H1 (cell line): ENCODE data around the gene KCNH8. TPM values are rescaled to one million over a fixed set of nuclear protein-coding genes. Genes with fewer than 3 reads are reported as not detected.

ENCODE experiments used
- CTCF ChIA-PET: fragments of 300-600 bp; sonication (Branson Sonifier 250); formaldehyde crosslinking; loops from one replicate; lab custom pipeline; 2021; ENCODE audit not compliant: partially characterized antibody; lab: Charles Lee
- POLR2A ChIA-PET: fragments of 300-600 bp; sonication (Branson Sonifier 250); formaldehyde crosslinking; loops from one replicate; lab custom pipeline; 2021; ENCODE audit warnings: inconsistent platforms; ENCODE audit not compliant: partially characterized antibody; lab: Charles Lee
- DNase-seq, 2 experiments: peaks; one replicate each; pipeline versions ENCODE4 v3.0.0 to v3.0.0-alpha.2; 2010 to 2022; ENCODE audit warnings: low spot score in 2 of 2, low read depth in 1 of 2, mixed read lengths in 1 of 2
- FAIRE-seq: peaks from 2 replicates; lab custom pipeline; 2011; peaks lifted over from hg19 to GRCh38; lab: Jason Lieb, UNC
- H2AFZ ChIP-seq: 2 replicates; pipeline ENCODE4 v1.8.1; 2012; ENCODE audit warnings: low read length, inconsistent platforms
- H2AK5ac ChIP-seq: 2 replicates; pipeline ENCODE4 v1.6.1; 2013; ENCODE audit warnings: low read depth, low read length
- H2BK120ac ChIP-seq: replicated peaks from 2 replicates; pipeline ENCODE3; 2013; ENCODE audit warnings: low read depth, low read length, inconsistent platforms
- H2BK12ac ChIP-seq: 2 replicates; pipeline ENCODE4 v1.6.1; 2013; ENCODE audit warnings: low read depth, low read length
- H2BK15ac ChIP-seq: 2 replicates; pipeline ENCODE4 v1.6.1; 2013; ENCODE audit warnings: low read length
- H2BK20ac ChIP-seq: 2 replicates; pipeline ENCODE4 v1.6.1; 2013; ENCODE audit warnings: low read length
- H2BK5ac ChIP-seq: 2 replicates; pipeline ENCODE4 v1.6.1; 2013; ENCODE audit warnings: low read depth, low read length
- H3K14ac ChIP-seq: 2 replicates; pipeline ENCODE4 v1.6.1; 2013; ENCODE audit warnings: inconsistent platforms; ENCODE audit not compliant: insufficient read length
- H3K18ac ChIP-seq: 2 replicates; pipeline ENCODE4 v1.6.1; 2013; ENCODE audit warnings: low read length; ENCODE audit errors: extremely low read depth
- H3K23ac ChIP-seq: 2 replicates; pipeline ENCODE4 v1.6.1; 2013; ENCODE audit warnings: inconsistent platforms; ENCODE audit not compliant: insufficient read length
- H3K23me2 ChIP-seq: 2 replicates; pipeline ENCODE4 v1.6.1; 2013; ENCODE audit warnings: low read depth, low read length
- H3K27ac ChIP-seq: 2 replicates; pipeline ENCODE4 v1.6.1; 2011; ENCODE audit warnings: low read depth, low read length, inconsistent platforms
- H3K27me3 ChIP-seq, 4 experiments: replicated peaks in 1 of 4; 1 replicate in 1 of 4; 2 replicates in 3 of 4; pipeline versions ENCODE4 v1.6.1 to v1.8.1; 2011 to 2013; ENCODE audit warnings: low read length in 3 of 4, mild to moderate bottlenecking in 3 of 4, inconsistent platforms in 2 of 4, mixed read lengths in 2 of 4, moderate library complexity in 1 of 4; ENCODE audit not compliant: control insufficient read depth in 3 of 4, insufficient read depth in 3 of 4; ENCODE audit errors: extremely low read depth in 1 of 4
- H3K36me3 ChIP-seq, 4 experiments: 2 replicates each; pipeline versions ENCODE4 v1.6.1 to v1.8.1; 2011 to 2013; ENCODE audit warnings: mild to moderate bottlenecking in 4 of 4, low read length in 3 of 4, moderate library complexity in 2 of 4, control low read depth in 1 of 4, inconsistent platforms in 1 of 4; ENCODE audit not compliant: insufficient read depth in 4 of 4, control insufficient read depth in 2 of 4
- H3K4ac ChIP-seq: replicated peaks from 2 replicates; pipeline ENCODE3; 2013; ENCODE audit warnings: low read length, low read depth, mixed read lengths, inconsistent platforms; ENCODE audit not compliant: insufficient read length
- H3K4me1 ChIP-seq, 4 experiments: replicated peaks in 1 of 4; 1 replicate in 1 of 4; 2 replicates in 3 of 4; pipeline versions ENCODE4 v1.6.1 to v1.8.1; 2011 to 2013; ENCODE audit warnings: low read length in 3 of 4, inconsistent platforms in 2 of 4, mixed read lengths in 1 of 4; ENCODE audit not compliant: insufficient read depth in 4 of 4, control insufficient read depth in 3 of 4
- H3K4me2 ChIP-seq, 2 experiments: 2 replicates each; pipeline versions ENCODE4 v1.6.1 to v1.8.1; 2011 to 2013; ENCODE audit warnings: low read depth in 2 of 2, low read length in 2 of 2, control low read depth in 1 of 2, inconsistent platforms in 1 of 2, mild to moderate bottlenecking in 1 of 2; ENCODE audit not compliant: insufficient read depth in 1 of 2
- H3K4me3 ChIP-seq, 4 experiments: fragments of 200-600, 300-600 bp in 1 of 4; sonication (generic), shearing (Covaris generic), sonication (Bioruptor Twin) in 1 of 4; 2 replicates each; pipeline versions ENCODE4 v1.5.1 to v1.8.1; 2011 to 2016; ENCODE audit warnings: low read length in 4 of 4, low read depth in 3 of 4, control low read depth in 2 of 4, inconsistent platforms in 2 of 4, mild to moderate bottlenecking in 2 of 4, mixed read lengths in 1 of 4, moderate library complexity in 1 of 4; ENCODE audit not compliant: insufficient read depth in 2 of 4; ENCODE audit errors: extremely low read depth in 1 of 4
- H3K56ac ChIP-seq: replicated peaks from 2 replicates; pipeline ENCODE3; 2013; ENCODE audit warnings: low read depth, mild to moderate bottlenecking, mixed read lengths, low read length, inconsistent platforms; ENCODE audit not compliant: insufficient read length
- H3K79me1 ChIP-seq: 2 replicates; pipeline ENCODE4 v1.6.1; 2013; ENCODE audit warnings: low read depth, low read length, control low read depth
- H3K79me2 ChIP-seq, 2 experiments: 2 replicates each; pipeline versions ENCODE4 v1.6.1 to v1.8.1; 2012 to 2013; ENCODE audit warnings: low read length in 2 of 2, mild to moderate bottlenecking in 2 of 2, inconsistent platforms in 1 of 2; ENCODE audit not compliant: insufficient read depth in 2 of 2, control insufficient read depth in 1 of 2
- H3K9ac ChIP-seq, 4 experiments: replicated peaks in 1 of 4; 1 replicate in 1 of 4; 2 replicates in 3 of 4; pipeline versions ENCODE4 v1.6.1 to v1.8.1; 2011 to 2013; ENCODE audit warnings: low read depth in 3 of 4, low read length in 3 of 4, control low read depth in 2 of 4, mild to moderate bottlenecking in 2 of 4, moderate library complexity in 2 of 4, inconsistent platforms in 1 of 4; ENCODE audit errors: extremely low read depth in 1 of 4
- H3K9me3 ChIP-seq, 2 experiments: 2 replicates each; pipeline versions ENCODE4 v1.6.1 to v1.8.1; 2012 to 2013; ENCODE audit warnings: mild to moderate bottlenecking in 2 of 2, moderate library complexity in 2 of 2, control low read depth in 1 of 2, inconsistent platforms in 1 of 2, low read depth in 1 of 2, low read length in 1 of 2, mixed read lengths in 1 of 2; ENCODE audit not compliant: insufficient read depth in 2 of 2
- H4K20me1 ChIP-seq, 2 experiments: replicated peaks in 1 of 2; 2 replicates each; pipeline versions ENCODE3 to v1.8.1; 2011 to 2013; ENCODE audit warnings: inconsistent platforms in 2 of 2, low read length in 2 of 2, mild to moderate bottlenecking in 1 of 2; ENCODE audit not compliant: insufficient read depth in 2 of 2, control insufficient read depth in 1 of 2
- H4K5ac ChIP-seq: 2 replicates; pipeline ENCODE4 v1.6.1; 2013; ENCODE audit warnings: low read length, low read depth, mixed read lengths, inconsistent platforms; ENCODE audit not compliant: insufficient read length
- H4K8ac ChIP-seq: 2 replicates; pipeline ENCODE4 v1.8.0; 2013; ENCODE audit warnings: mild to moderate bottlenecking, moderate library complexity, low read length, inconsistent platforms; ENCODE audit not compliant: insufficient read depth; ENCODE audit errors: extremely low read depth
- H4K91ac ChIP-seq: replicated peaks from 2 replicates; pipeline ENCODE3; 2013; ENCODE audit warnings: low read length, mixed read lengths, inconsistent platforms; ENCODE audit not compliant: insufficient read length
- CTBP2 ChIP-seq: IDR thresholded peaks from 2 replicates; pipeline ENCODE4 v1.7.0; 2011; ENCODE audit warnings: borderline replicate concordance, mild to moderate bottlenecking, moderate library complexity, mixed read lengths, low read length; ENCODE audit not compliant: insufficient read depth, insufficient read length
- E2F6 ChIP-seq: IDR thresholded peaks from 2 replicates; pipeline ENCODE4 v1.6.1; 2012; ENCODE audit warnings: inconsistent platforms
- EGR1 ChIP-seq: IDR thresholded peaks from 2 replicates; pipeline ENCODE4 v1.6.1; 2011; ENCODE audit warnings: low read depth, low read length, borderline replicate concordance
- GTF2F1 ChIP-seq: IDR thresholded peaks from 2 replicates; pipeline ENCODE4 v1.6.1; 2012; ENCODE audit warnings: low read depth, low read length, improper control_type of control experiment, borderline replicate concordance
- HDAC2 ChIP-seq, 2 experiments: fragments of 300-600 bp in 1 of 2; sonication (generic) in 1 of 2; IDR thresholded peaks; 2 replicates each; pipeline ENCODE4 v1.6.1; 2011 to 2012; ENCODE audit warnings: low read depth in 2 of 2, low read length in 2 of 2, mild to moderate bottlenecking in 2 of 2, moderate library complexity in 2 of 2, borderline replicate concordance in 1 of 2, inconsistent platforms in 1 of 2
- KDM5A ChIP-seq: fragments of 200-600 bp; IDR thresholded peaks from 2 replicates; pipeline ENCODE4 v1.7.1; 2012; ENCODE audit warnings: mild to moderate bottlenecking, low read length, inconsistent platforms, mixed read lengths
- MAFK ChIP-seq: IDR thresholded peaks from 2 replicates; pipeline ENCODE4 v1.6.1; 2012; ENCODE audit warnings: low read depth, mild to moderate bottlenecking, improper control_type of control experiment, low read length
- NRF1 ChIP-seq: IDR thresholded peaks from 2 replicates; pipeline ENCODE4 v1.6.1; 2011; ENCODE audit warnings: mild to moderate bottlenecking, low read depth, low read length, improper control_type of control experiment
- RNF2 ChIP-seq: fragments of 200-900, 300-1000 bp; sonication (generic); IDR thresholded peaks from 2 replicates; pipeline ENCODE4 v1.7.1; 2016; ENCODE audit warnings: borderline replicate concordance, low read depth, mild to moderate bottlenecking, antibody characterized with exemption, low read length; ENCODE audit not compliant: poor library complexity, severe bottlenecking; ENCODE audit errors: missing control alignments
- SAP30 ChIP-seq: fragments of 300-600 bp; sonication (generic); IDR thresholded peaks from 2 replicates; pipeline ENCODE4 v1.7.1; 2012; ENCODE audit warnings: low read length, moderate library complexity, mild to moderate bottlenecking, inconsistent platforms; ENCODE audit not compliant: insufficient read depth, insufficient replicate concordance
- SIX5 ChIP-seq: IDR thresholded peaks from 2 replicates; pipeline ENCODE4 v1.6.1; 2011; ENCODE audit warnings: mild to moderate bottlenecking, low read depth, low read length
- WGBS, 2 experiments: shearing (Covaris generic) in 1 of 2; methylation state at CpG; one replicate each; pipeline versions ENCODE4 v1.1.6 to v1.1.7; 2013 to 2015; ENCODE audit warnings: low lambda C conversion rate in 2 of 2, mixed read lengths in 2 of 2, inconsistent platforms in 1 of 2, low coverage in 1 of 2, missing lambda C conversion rate in 1 of 2; ENCODE audit not compliant: insufficient replicate concordance in 2 of 2, insufficient coverage in 1 of 2, insufficient read length in 1 of 2; ENCODE audit errors: extremely low coverage in 1 of 2, missing lambda C conversion rate in 1 of 2; 5-methylcytosine and 5-hydroxymethylcytosine counted together
- polyA plus RNA-seq, 7 experiments: library from polyadenylated mRNA; depleted of rRNA in 3 of 7; stranded (reverse) in 5 of 7; unstranded in 2 of 7; fragments of >200 nt in 5 of 7; fragments of 200-250 nt in 2 of 7; gene quantifications; 1 replicate in 5 of 7; 2 replicates in 1 of 7; 4 replicates in 1 of 7; pipeline versions ENCODE4 v1.2.1 to v1.2.3, GENCODE V29; 2011 to 2013; ENCODE audit warnings: missing spikeins in 2 of 7, mixed read lengths in 2 of 7
- total RNA-seq: library from RNA; stranded (reverse); fragmentation: NEBNext Ultra II Directional; extraction: Animal tissue kit (Norgen Biotek cat#: 25700); gene quantifications from 2 replicates; pipeline ENCODE4 v1.2.1, GENCODE V29; 2021

The KCNH8 gene
- total and polyA plus RNA-seq, 2 of the 8 experiments (the other 6 are each of a cell fraction or from before 2014, with no cell fraction given), result 2.2 to 2.4 TPM

GRCh38 chr3:19220311-19220710 lies 72.0 kb downstream of the KCNH8 start:
- CTCF ChIA-PET, result interaction anchor here (1.1 to 1.4 kb wide), 2 partner anchors 8 to 39 kb away, joined by 4 to 5 read pairs; no protein-coding TSS in a partner anchor

More at GRCh38 chr3:19220311-19220710, 72.0 kb downstream of the KCNH8 start:
- Histone ChIP-seq H3K14ac (no peak overlapping the region), H4K20me1 (no peaks in the 10 kb centered on the region), H3K4me1 (no peaks in the 10 kb centered on the region), H2BK5ac (no peak overlapping the region), H3K79me1 (no peaks in the 10 kb centered on the region), H3K9ac (no peak overlapping the region), H2BK120ac (no peak overlapping the region), H2BK12ac (no peak overlapping the region), H3K23me2 (no peaks in the 10 kb centered on the region), H3K9me3 (no peaks in the 10 kb centered on the region), H4K8ac (no peak overlapping the region), H3K27ac (no peak overlapping the region), H3K36me3 (no peaks in the 10 kb centered on the region), H3K18ac (no peak overlapping the region), H4K91ac (no peak overlapping the region), H3K27me3 (no peaks in the 10 kb centered on the region), H2BK15ac (no peak overlapping the region), H3K79me2 (no peaks in the 10 kb centered on the region; a peak in 1 of 4 replicates), H3K56ac (no peak overlapping the region), H3K23ac (no peak overlapping the region), H3K4me3 (no peak overlapping the region), H4K5ac (no peak overlapping the region), H2AK5ac (no peak overlapping the region), H2AFZ (no peak overlapping the region), H3K4ac (no peak overlapping the region), H2BK20ac (no peak overlapping the region), H3K4me2 (no peak overlapping the region)
- no peak for DNase-seq
- FAIRE-seq, result no peak
- POLR2A ChIA-PET, result no interaction called here
- no peak for TF ChIP-seq E2F6
- no peak for TF ChIP-seq HDAC2 (IDR thresholded peaks at IDR 0.05; ENCODE audit: borderline replicate concordance in 1 of 2, low read depth in 2 of 2, low read length in 2 of 2)
- TF ChIP-seq RNF2, result no peak
- no peak for TF ChIP-seq MAFK
- TF ChIP-seq SAP30, result no peak
- TF ChIP-seq CTBP2, result no peak
- TF ChIP-seq EGR1, result no peak
- TF ChIP-seq GTF2F1, result no peak
- TF ChIP-seq NRF1, result no peak
- TF ChIP-seq KDM5A, result no peak
- no peak for TF ChIP-seq SIX5
- 75% methylated on average over 1 of the region's 1 CpG; no CpG with 5 or more reads in 1 of the 2 experiments for WGBS, 2 experiments
